ENCODE results near the gene SERPINF2.
"Not testable (repeated sequence)": the region's sequence is repeated elsewhere in the genome, so short reads cannot be mapped to it uniquely, and the experiment has no call there.

Gene SERPINF2

DNA sequence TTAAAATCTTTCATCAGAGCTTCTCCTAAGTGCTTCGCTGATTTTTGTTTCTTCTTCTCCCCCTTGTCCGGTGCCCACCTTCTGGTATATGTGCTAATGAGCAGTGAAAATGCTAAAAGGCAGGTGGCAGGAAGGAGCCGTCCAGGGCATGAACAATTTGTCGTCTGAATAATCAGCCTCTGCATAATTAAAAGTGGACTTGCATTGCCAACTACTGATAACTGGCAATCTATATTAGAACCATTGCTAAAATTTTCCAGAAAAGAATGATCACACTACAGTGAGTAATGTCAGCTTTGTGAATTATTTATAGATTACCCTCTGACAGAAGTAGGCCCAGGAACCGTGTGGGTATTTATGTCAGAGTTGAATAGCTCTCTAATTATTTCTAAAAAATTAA is 47.3 kb downstream of the SERPINF2 start:
- H3K9ac ChIP-seq (ENCODE audit: low read depth, low read length), result no peak overlapping the region
- H3K27ac ChIP-seq (ENCODE audit: low read length), result no peak overlapping the region
- H3K36me3 ChIP-seq (ENCODE audit: insufficient read depth, low read depth, low read length), result peaks cover 30% of the 10 kb centered on the region
- no peaks in the 10 kb centered on the region for H3K27me3 ChIP-seq (ENCODE audit: insufficient read depth, low read length)
- H3K4me1 ChIP-seq (ENCODE audit: insufficient read depth, low read length), result no peaks in the 10 kb centered on the region
- no peak overlapping the region for H3K4me3 ChIP-seq (ENCODE audit: low read length)
- H3K9me3 ChIP-seq (ENCODE audit: insufficient read depth, low read depth, low read length), result no peaks in the 10 kb centered on the region

- H3K27ac ChIP-seq (ENCODE audit: low read length), result no peak overlapping the region
- no peaks in the 10 kb centered on the region for H3K27me3 ChIP-seq (ENCODE audit: insufficient read depth, low read length)
- H3K9me3 ChIP-seq (ENCODE audit: insufficient read depth, low read depth, low read length), result no peaks in the 10 kb centered on the region
- no peak overlapping the region for H3K4me3 ChIP-seq (ENCODE audit: low read length)
- H3K9ac ChIP-seq (ENCODE audit: low read depth, low read length), result no peak overlapping the region
- H3K36me3 ChIP-seq (ENCODE audit: insufficient read depth, low read depth, low read length), result peaks cover 19% of the 10 kb centered on the region; the same call in 1 of the 2 replicates
- H3K4me1 ChIP-seq (ENCODE audit: insufficient read depth, low read length), result no peaks in the 10 kb centered on the region
These were observed 50.1 kb downstream of the SERPINF2 start for GRCh38 chr17:1792495-1793446.

GRCh38 chr17:1793447-1793806 is 50.8 kb downstream of the SERPINF2 start:
- H3K4me3 ChIP-seq (ENCODE audit: low read length), result no peak overlapping the region
- H3K36me3 ChIP-seq (ENCODE audit: insufficient read depth, low read depth, low read length), result peaks cover 25% of the 10 kb centered on the region; the same call in 1 of the 2 replicates
- H3K9ac ChIP-seq (ENCODE audit: low read depth, low read length), result no peak overlapping the region
- no peaks in the 10 kb centered on the region for H3K9me3 ChIP-seq (ENCODE audit: insufficient read depth, low read depth, low read length)
- H3K27me3 ChIP-seq (ENCODE audit: insufficient read depth, low read length), result no peaks in the 10 kb centered on the region
- no peak overlapping the region for H3K27ac ChIP-seq (ENCODE audit: low read length)
- H3K4me1 ChIP-seq (ENCODE audit: insufficient read depth, low read length), result no peaks in the 10 kb centered on the region

- H3K9ac ChIP-seq (ENCODE audit: low read depth, low read length), result no peak overlapping the region
- no peak overlapping the region for H3K27ac ChIP-seq (ENCODE audit: low read length)
- no peaks in the 10 kb centered on the region for H3K4me1 ChIP-seq (ENCODE audit: insufficient read depth, low read length)
- H3K27me3 ChIP-seq (ENCODE audit: insufficient read depth, low read length), result no peaks in the 10 kb centered on the region
- H3K9me3 ChIP-seq (ENCODE audit: insufficient read depth, low read depth, low read length), result no peaks in the 10 kb centered on the region
- H3K36me3 ChIP-seq (ENCODE audit: insufficient read depth, low read depth, low read length), result peaks cover 47% of the 10 kb centered on the region
- no peak overlapping the region for H3K4me3 ChIP-seq (ENCODE audit: low read length)
These were observed 54.1 kb downstream of the SERPINF2 start for GRCh38 chr17:1796800-1797199.

- H3K27me3 ChIP-seq (ENCODE audit: insufficient read depth, low read length), result no peaks in the 10 kb centered on the region
- H3K27ac ChIP-seq (ENCODE audit: low read length), result no peak overlapping the region
- peaks cover 51% of the 10 kb centered on the region for H3K36me3 ChIP-seq (ENCODE audit: insufficient read depth, low read depth, low read length)
- no peak overlapping the region for H3K4me3 ChIP-seq (ENCODE audit: low read length)
- H3K9ac ChIP-seq (ENCODE audit: low read depth, low read length), result no peak overlapping the region
- no peaks in the 10 kb centered on the region for H3K9me3 ChIP-seq (ENCODE audit: insufficient read depth, low read depth, low read length)
- no peaks in the 10 kb centered on the region for H3K4me1 ChIP-seq (ENCODE audit: insufficient read depth, low read length)
These were observed 54.7 kb downstream of the SERPINF2 start for GRCh38 chr17:1797323-1797722.

- H3K4me3 ChIP-seq (ENCODE audit: low read length); H3K4me1 ChIP-seq (ENCODE audit: insufficient read depth, low read length); H3K9me3 ChIP-seq (ENCODE audit: insufficient read depth, low read depth, low read length); H3K9ac ChIP-seq (ENCODE audit: low read depth, low read length); H3K27me3 ChIP-seq (ENCODE audit: insufficient read depth, low read length); H3K27ac ChIP-seq (ENCODE audit: low read length): not testable (repeated sequence)
- H3K36me3 ChIP-seq (ENCODE audit: insufficient read depth, low read depth, low read length), result peaks cover 52% of the 10 kb centered on the region
These were observed 55.2 kb downstream of the SERPINF2 start for GRCh38 chr17:1797846-1798245.

- Histone ChIP-seq H3K27ac (ENCODE audit: low read length) (no peak overlapping the region), H3K4me3 (ENCODE audit: low read length) (no peak overlapping the region), H3K9ac (ENCODE audit: low read depth, low read length) (no peak overlapping the region), H3K4me1 (ENCODE audit: insufficient read depth, low read length) (no peaks in the 10 kb centered on the region), H3K27me3 (ENCODE audit: insufficient read depth, low read length) (no peaks in the 10 kb centered on the region), H3K36me3 (ENCODE audit: insufficient read depth, low read depth, low read length) (peaks cover 61% of the 10 kb centered on the region), H3K9me3 (ENCODE audit: insufficient read depth, low read depth, low read length) (no peaks in the 10 kb centered on the region)
These were observed 57.6 kb downstream of the SERPINF2 start for GRCh38 chr17:1800240-1800639.

DNA sequence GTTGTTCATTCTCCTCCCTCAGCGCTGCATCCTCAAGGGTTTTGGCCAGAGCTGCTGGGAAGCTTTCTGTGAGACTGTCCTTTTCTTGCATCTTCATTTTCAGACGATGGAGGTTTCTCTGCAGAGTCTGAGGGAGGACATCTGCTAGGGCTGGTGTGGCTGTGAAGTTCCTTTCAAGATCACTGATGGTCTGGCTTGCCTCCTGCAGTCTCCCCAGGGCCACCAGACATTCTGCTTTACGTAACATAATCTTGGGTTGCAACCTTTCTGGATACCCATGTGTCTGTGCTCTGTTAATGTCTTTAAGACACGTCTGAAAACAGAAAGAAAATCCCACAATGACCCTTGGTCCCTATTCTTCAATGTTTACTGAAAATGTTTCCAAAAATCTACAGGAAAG is 58.0 kb downstream of the SERPINF2 start:
- H3K9me3 ChIP-seq (ENCODE audit: insufficient read depth, low read depth, low read length), result no peaks in the 10 kb centered on the region
- no peaks in the 10 kb centered on the region for H3K27me3 ChIP-seq (ENCODE audit: insufficient read depth, low read length)
- no peak overlapping the region for H3K27ac ChIP-seq (ENCODE audit: low read length)
- H3K4me1 ChIP-seq (ENCODE audit: insufficient read depth, low read length), result no peaks in the 10 kb centered on the region
- no peak overlapping the region for H3K9ac ChIP-seq (ENCODE audit: low read depth, low read length)
- no peak overlapping the region for H3K4me3 ChIP-seq (ENCODE audit: low read length)
- peaks cover 61% of the 10 kb centered on the region for H3K36me3 ChIP-seq (ENCODE audit: insufficient read depth, low read depth, low read length)

- H3K27ac ChIP-seq (ENCODE audit: low read length), result no peak overlapping the region
- H3K36me3 ChIP-seq (ENCODE audit: insufficient read depth, low read depth, low read length), result peaks cover 60% of the 10 kb centered on the region
These were observed 59.8 kb downstream of the SERPINF2 start for GRCh38 chr17:1802429-1802828.

GRCh38 chr17:1803280-1803679 is 60.6 kb downstream of the SERPINF2 start:
- Histone ChIP-seq H3K4me1 (ENCODE audit: insufficient read depth, low read length) (no peaks in the 10 kb centered on the region), H3K36me3 (ENCODE audit: insufficient read depth, low read depth, low read length) (peaks cover 61% of the 10 kb centered on the region), H3K9ac (ENCODE audit: low read depth, low read length) (no peak overlapping the region), H3K4me3 (ENCODE audit: low read length) (no peak overlapping the region), H3K27me3 (ENCODE audit: insufficient read depth, low read length) (no peaks in the 10 kb centered on the region), H3K9me3 (ENCODE audit: insufficient read depth, low read depth, low read length) (no peaks in the 10 kb centered on the region), H3K27ac (ENCODE audit: low read length) (no peak overlapping the region)

More at GRCh38 chr17:1802429-1802828, 59.8 kb downstream of the SERPINF2 start:
- H3K9me3 ChIP-seq (ENCODE audit: insufficient read depth, low read depth, low read length), result no peaks in the 10 kb centered on the region
- no peaks in the 10 kb centered on the region for H3K27me3 ChIP-seq (ENCODE audit: insufficient read depth, low read length)
- H3K9ac ChIP-seq (ENCODE audit: low read depth, low read length), result no peak overlapping the region
- H3K4me1 ChIP-seq (ENCODE audit: insufficient read depth, low read length), result no peaks in the 10 kb centered on the region
- no peak overlapping the region for H3K4me3 ChIP-seq (ENCODE audit: low read length)

All from iPS-20b (cell line).